Myometrial cell (primary cell): ENCODE results near the gene SNED1. TPM values are rescaled to one million over a fixed set of nuclear protein-coding genes. Genes with fewer than 3 reads are reported as not detected.

Experiments used
- total RNA-seq: library from RNA; depleted of rRNA; stranded (reverse); fragments of >200 nt; gene quantifications from 2 replicates; pipeline ENCODE4 v1.2.3, GENCODE V29; 2015

SNED1 gene
- total RNA-seq = 11.0 and 13.5 TPM in 2 replicates

GRCh38 chr2:240997856-240998705, at the start of gene SNED1:
SNED1 (plus strand) TSS chr2:240998618; CDS start chr2:240998838, 220 bp downstream.

GRCh38 chr2:241102239-241102803, 103.9 kb downstream of the SNED1 start, which contains the start of gene MTERF4:
MTERF4 (minus strand) TSS chr2:241102287; CDS start chr2:241102273, 14 bp downstream.

Other genes starting within 250 kb of the SNED1 start
- gene KIF1A, start 178.4 kb upstream of the SNED1 start, total RNA-seq = 0.29 TPM in 1 of 2 replicates, not detected in the other
- not detected in 2 replicates for gene AGXT, start 129.8 kb upstream of the SNED1 start, total RNA-seq
- gene MAB21L4, start 102.5 kb upstream of the SNED1 start, total RNA-seq = not detected in 2 replicates
- 0.35 TPM in 1 of 2 replicates, not detected in the other for gene CROCC2, start 92.3 kb upstream of the SNED1 start, total RNA-seq
- 11.0 and 25.9 TPM in 2 replicates for gene MTERF4, start 103.7 kb downstream of the SNED1 start, total RNA-seq
- gene PASK, start 150.9 kb downstream of the SNED1 start, total RNA-seq = 4.3 and 6.6 TPM in 2 replicates
- gene PPP1R7, start 151.8 kb downstream of the SNED1 start, total RNA-seq = 121 and 134 TPM in 2 replicates
- gene ANO7, start 190.1 kb downstream of the SNED1 start, total RNA-seq = 0.29 TPM in 1 of 2 replicates, not detected in the other